Left colon (tissue), 2 donors: ENCODE data around the gene ARL15. TPM values are rescaled to one million over a fixed set of nuclear protein-coding genes. Genes with fewer than 3 reads are reported as not detected.

Experiments used
- ATAC-seq: fragments of 200-7000 bp; cut with Tn5 transposase; one replicate; pipeline ENCODE4 v1.9.1; 2020; ENCODE audit warnings: mild to moderate bottlenecking, moderate library complexity
- DNase-seq, 2 donors: peaks; one replicate each; pipeline ENCODE4 v3.0.0-alpha.2; 2020
- intact Hi-C, 2 donors: fragments of 100-400 bp; cut with DNase I in 1 of 2; cut with micrococcal nuclease in 1 of 2; formaldehyde crosslinking; loops; one replicate each; pipeline versions ENCODE4 v1.11.2 to v1.14.0; 2022; cut with DNase I, micrococcal nuclease
- total RNA-seq, 2 donors: library from RNA; stranded (reverse); fragmentation: NEBNext Ultra II Directional; extraction: Animal tissue kit (Norgen Biotek cat#: 25700); gene quantifications; one replicate each; pipeline ENCODE4 v1.2.1, GENCODE V29; 2021
- donor health status: DM: no; HTN: no; CAD: no.
- donor health status: DM: yes; HTN: yes; CAD: no.

The ARL15 gene
- total RNA-seq, 2 donors from 2014 or later = 25.2 to 27.2 TPM

DNA sequence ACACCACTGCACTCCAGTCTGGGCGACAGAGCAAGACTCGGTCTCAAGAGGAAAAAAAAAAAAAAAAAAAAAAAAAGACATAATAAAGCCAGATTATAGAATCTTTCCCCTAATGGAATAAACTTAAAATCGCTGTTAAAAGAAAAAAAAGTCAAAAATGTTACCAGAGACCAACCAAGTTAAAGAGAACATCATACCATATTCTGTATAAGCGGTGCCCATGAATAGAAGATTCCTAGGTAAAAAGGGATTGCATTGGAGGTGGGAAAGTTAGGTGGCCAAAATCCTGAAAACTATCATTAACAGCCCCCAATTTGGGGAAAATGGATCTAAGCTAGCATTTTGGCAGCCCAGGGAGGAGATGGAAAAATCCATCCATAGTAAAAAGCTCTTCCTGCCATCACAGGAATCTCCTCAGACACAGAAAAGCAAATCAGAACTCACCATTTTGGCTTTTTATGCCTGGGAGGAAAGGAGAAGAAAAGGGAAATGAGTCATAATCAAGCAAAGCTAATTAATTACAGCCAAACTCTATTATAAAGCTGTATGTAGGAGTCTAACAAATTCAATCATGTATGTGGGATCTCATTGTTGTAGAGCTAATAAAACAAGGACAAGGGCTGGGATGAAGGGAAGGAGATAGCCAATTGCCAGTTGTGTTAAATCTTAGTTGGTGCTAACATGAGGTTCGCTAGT, 363.8 kb downstream of the ARL15 start:
- intact Hi-C loops = no loop called here
- no peak for ATAC-seq
- DNase-seq = no peak

DNA sequence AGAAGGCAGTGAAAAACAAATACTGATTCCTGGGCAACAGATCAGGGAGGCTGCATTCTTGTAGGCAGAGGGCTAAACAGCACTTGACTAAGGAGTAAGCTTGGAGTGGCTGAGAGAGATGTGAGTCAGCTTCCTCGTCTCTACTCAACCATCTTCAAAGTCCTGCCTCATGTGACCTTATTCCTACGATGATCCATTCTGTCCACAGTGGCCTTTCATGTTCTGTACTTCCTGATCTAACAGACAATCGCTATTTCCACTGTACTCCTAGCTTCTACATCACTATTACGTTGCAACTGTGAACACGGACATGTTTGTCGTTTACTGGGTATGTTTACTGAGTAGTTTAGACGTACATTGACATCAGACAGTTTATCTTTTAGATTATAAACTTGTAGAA, 365.4 kb downstream of the ARL15 start:
- ATAC-seq (no peak), DNase-seq (no peak)
- intact Hi-C loops = no loop called here

DNA sequence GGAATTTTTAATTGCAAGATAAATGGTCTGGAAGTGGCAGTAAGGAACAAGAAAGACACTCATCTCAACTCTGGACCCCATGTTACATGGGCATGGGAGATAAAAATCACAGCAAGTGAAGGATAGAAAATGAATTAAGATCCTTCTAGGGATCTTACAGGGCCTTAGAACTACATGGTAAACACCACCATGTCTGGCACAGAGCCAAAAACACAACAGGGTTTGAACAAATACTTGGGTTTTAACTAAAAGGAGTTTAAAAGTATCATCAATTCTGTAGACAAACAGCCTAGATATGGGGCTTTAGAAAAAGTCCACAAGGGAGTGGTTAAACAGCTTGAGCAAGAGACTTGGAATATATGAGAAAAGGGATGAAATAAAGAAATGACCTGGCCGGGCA, 366.4 kb downstream of the ARL15 start:
- intact Hi-C loops = no loop called here
- DNase-seq = no peak

DNA sequence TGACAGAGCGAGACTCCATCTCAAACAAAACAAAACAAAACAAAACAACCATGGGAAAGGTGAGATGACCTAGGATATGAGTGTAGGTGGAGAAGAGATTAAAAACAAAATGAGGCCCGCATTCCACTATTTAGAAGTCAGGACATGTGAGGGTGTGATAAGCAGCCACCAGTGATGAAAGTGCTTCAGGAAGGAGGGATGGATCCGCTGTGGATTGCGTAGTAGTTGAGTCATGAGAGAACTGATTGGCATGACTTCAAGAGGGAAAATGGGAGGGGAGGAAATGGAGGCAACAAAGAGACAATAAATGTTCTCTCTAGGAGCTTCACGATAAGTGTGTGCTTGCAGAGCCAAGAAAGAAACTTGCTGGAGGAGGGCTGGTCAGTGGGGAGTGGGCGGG, 367.6 kb downstream of the ARL15 start:
- ATAC-seq (no peak), DNase-seq (no peak)
- intact Hi-C loops = no loop called here

More for the DNA sequence above, 366.4 kb downstream of the ARL15 start:
- ATAC-seq = no peak

DNA sequence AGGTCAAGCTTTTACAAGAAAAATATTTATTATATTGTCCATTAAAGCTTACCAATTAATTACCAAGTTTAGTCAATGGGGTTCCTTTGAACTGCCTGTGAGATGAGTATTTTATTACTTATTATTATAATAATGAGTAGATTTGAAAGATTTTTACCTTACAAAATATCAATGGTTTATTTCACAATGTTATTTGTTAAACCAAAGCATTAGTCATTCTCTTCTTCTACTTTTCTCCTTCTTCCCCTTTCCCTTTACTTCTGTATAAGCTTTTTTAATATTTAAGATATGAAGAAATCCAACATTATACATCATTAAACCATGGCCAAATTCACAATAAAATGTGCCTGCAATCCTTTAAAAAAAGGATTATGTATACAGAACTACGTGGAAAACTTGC, 369.5 kb downstream of the ARL15 start:
- intact Hi-C loops = no loop called here
- ATAC-seq (no peak), DNase-seq (no peak)

- DNase-seq = no peak
- intact Hi-C loops = no loop called here
- ATAC-seq = no peak
These were observed 372.9 kb downstream of the ARL15 start for GRCh38 chr5:53937467-53937866.

DNA sequence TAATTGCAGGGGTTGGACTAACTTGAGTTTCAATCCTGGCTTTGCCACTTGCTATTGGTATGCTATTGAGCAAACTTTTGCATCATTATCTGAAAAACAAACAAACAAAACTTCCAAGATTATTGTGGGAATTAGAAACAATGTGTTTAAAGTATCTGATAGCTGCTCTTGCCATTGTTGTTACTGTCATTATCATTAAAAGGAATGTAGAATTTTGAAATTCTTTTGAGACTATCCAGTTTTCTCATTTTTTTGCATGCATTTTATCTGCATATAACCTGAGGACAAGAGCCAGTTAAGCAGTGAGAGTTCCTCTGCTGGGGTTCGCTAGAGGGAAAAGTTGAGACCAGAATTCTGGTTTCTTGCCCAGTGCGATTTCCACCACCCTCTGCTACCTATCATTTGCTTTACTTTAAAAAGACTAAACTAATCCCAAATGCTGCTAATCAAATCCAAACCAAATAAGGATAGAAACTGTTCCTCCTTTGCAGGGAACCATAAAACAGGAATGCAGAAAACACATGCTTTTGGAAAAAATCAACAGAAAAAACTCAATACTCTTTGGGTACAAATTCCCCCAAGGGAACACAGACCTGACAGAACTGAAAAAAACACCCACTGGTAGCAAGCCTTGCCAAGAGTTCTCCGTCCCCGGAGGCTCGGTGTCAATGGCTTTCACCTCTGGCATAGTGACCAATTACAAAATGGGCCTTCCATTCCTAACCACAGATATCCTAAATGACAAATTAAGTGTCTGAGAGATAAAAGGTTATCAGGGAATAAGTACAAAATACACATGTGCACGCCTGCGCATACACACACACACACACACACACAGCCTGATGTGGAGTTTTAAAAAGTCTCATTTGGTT, 373.7 kb downstream of the ARL15 start:
- intact Hi-C loops = no loop called here
- ATAC-seq = no peak
- no peak for DNase-seq

GRCh38 chr5:53934151-53934820, 376.1 kb downstream of the ARL15 start:
- DNase-seq (no peak), ATAC-seq (no peak)
- intact Hi-C loops = no loop called here

DNA sequence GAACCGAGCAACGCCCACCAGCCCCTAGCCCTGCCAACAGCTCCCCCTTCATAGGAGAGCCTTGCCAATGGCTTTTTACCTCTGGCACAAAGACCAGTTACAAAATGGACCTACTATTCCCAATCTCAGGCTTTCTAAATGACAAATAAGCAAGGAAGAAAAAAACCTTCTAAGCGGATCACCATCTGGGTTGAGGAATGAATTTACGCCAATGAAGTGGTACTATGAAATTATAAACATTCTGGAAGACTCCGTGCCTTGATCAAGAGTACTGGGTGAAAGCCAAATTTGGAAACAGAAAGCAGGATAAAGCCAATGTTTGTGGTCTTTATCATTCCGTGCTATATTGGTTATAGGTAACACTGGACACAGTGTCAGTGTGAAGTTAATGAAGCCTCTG, 378.0 kb downstream of the ARL15 start:
- intact Hi-C loops = no loop called here
- DNase-seq (no peak), ATAC-seq (no peak)

DNA sequence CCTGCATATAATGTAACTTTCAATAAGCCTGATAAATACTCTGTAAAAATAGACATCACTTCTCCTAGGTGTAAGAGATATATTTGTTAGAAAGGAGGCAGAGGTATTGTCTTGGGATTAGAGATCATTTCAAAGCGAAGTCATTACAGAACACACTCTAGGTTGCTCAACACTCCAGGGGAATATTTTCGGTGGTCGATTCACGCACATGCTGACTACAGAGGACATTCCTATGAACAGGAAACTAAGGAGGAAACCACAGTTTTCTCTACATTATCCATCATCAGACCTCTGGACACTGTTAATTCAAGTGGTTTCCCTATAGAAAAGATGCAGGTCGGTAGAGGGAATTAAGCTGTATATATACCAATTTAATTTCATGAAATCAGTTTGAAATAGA, 379.9 kb downstream of the ARL15 start:
- intact Hi-C loops = no loop called here
- DNase-seq = no peak
- ATAC-seq = no peak

DNA sequence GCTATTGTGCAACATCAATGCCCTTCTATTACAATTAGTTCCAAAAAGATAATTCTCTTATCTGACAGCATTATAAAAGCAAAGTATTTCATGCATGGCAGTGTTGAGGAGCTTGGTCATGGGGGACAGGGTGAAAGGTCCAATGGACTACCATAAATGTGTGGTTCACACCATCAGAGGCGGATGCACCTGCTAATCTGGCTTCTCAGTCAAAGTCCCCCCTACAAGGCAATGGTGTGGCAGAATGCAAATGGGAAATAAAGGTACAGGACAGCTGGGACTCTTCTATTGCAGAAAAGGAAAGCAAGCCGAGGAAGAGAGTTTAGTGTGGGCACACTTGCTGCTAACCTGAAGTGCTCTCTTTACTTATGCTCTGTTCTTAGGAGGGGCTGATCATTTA, 380.8 kb downstream of the ARL15 start:
- DNase-seq (no peak), ATAC-seq (no peak)
- intact Hi-C loops = no loop called here

DNA sequence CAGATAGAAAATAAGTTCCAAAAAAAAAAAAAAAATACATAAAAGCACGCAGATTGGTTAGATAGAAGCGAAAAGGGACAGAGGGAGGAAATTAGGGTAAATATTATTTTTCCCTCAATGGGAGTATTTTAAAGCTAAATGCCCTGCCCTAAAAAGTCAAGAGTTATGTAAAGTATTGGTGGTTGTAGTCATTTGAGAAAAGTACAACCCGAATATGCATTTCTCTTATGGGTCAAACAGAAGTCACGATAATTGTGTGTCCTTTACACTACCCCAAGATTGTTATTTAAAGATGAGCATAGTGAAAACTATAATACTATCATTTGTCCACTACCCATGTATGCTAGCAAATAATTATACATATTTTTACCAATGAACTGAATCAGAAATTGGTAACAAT, 381.2 kb downstream of the ARL15 start:
- ATAC-seq = no peak
- intact Hi-C loops = no loop called here

DNA sequence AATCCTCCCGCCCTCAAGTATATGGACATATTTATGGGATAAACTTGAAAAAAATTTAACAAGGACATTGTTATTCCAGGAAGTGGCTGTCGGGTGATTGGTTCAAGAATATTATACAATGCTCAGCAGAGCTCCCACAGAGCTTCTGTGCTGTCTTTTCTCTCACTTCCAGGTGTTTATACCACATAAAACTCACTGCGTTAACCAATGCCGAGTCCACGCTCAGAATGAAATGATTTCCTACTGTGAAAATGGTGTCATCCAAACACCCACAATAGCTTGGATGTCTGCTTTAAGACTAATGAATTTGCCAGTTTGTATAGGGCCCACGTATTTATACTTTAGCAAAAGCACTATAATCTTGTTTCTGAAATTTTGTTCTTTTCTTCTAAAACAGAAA, 381.7 kb downstream of the ARL15 start:
- ATAC-seq = no peak
- intact Hi-C loops = no loop called here
- no peak for DNase-seq

More for the DNA sequence above, 381.2 kb downstream of the ARL15 start:
- DNase-seq = no peak

- no peak for ATAC-seq
- intact Hi-C loops = no loop called here
These were observed 382.6 kb downstream of the ARL15 start for GRCh38 chr5:53927668-53928247.

DNA sequence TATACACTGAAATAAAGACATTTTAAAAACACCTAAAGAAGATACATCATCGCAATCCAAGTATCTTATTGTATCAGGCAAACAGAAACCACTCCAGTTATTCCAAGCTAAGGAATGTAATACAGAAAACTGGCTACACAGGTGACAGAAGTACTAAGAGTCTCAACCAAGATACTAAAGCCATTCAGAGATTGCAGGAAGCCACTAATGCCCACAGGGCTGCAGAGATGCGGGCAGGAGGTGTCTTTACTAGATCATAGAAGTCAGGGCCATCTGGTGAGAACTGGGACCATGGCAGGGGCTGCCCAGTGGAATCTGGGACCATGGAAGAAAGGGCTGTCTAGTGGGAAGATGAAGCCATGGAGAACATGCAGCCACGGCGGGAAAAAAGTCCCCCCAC, 384.3 kb downstream of the ARL15 start:
- DNase-seq (no peak), ATAC-seq (no peak)
- intact Hi-C loops = no loop called here

More at GRCh38 chr5:53927668-53928247, 382.6 kb downstream of the ARL15 start:
- no peak for DNase-seq

- ATAC-seq = no peak
- no peak for DNase-seq
- intact Hi-C loops = no loop called here
These were observed 386.0 kb downstream of the ARL15 start for GRCh38 chr5:53924392-53924791.

DNA sequence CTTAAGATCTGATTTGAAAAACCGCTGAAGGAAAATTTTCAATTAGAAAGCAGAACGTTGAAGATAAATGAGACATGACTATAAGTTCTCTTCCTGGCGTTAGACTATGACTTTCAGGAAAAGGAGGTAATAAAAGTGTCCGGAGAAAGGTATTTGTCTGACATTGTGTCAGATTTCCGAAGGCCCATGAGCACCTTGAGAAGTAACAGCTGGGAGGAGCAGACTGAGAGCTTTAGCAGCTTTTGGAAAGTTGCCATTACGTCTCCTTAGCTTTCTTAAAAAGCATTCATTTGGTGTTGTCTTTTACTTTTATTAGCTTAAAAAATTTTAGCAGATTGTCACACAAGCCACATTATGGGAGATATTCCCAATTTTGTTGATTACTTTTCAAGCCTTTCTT, 386.4 kb downstream of the ARL15 start:
- no peak for DNase-seq
- ATAC-seq = no peak
- intact Hi-C loops = no loop called here

GRCh38 chr5:53922508-53923498, 387.6 kb downstream of the ARL15 start:
- intact Hi-C loops = no loop called here
- DNase-seq (no peak), ATAC-seq (peak; percentile 48)
